ENCODE data around the gene KLF9.
A peak's percentile ranks its signal among the peaks of the same experiment; 100 is the strongest.

KLF9 gene

GRCh38 chr9:70413799-70414775, at the start of gene KLF9:
TSS of gene KLF9 (minus strand) at chr9:70414657. CDS start at chr9:70413363, 1,294 bp downstream.
- DNase-seq = peak; percentile 96

GRCh38 chr9:70463877-70464276, 49.4 kb upstream of the KLF9 start:
- no peak for DNase-seq

GRCh38 chr9:70462300-70462699, 47.8 kb upstream of the KLF9 start:
- DNase-seq = no peak

GRCh38 chr9:70457235-70457634, 42.8 kb upstream of the KLF9 start:
- no peak for DNase-seq

- no peak for DNase-seq
Measured at GRCh38 chr9:70455993-70456704, 41.7 kb upstream of the KLF9 start.

GRCh38 chr9:70452365-70452764, 37.9 kb upstream of the KLF9 start:
- no peak for DNase-seq

- no peak for DNase-seq
Measured at GRCh38 chr9:70451765-70452164, 37.3 kb upstream of the KLF9 start.

GRCh38 chr9:70450738-70451137, 36.3 kb upstream of the KLF9 start:
- DNase-seq = no peak

- no peak for DNase-seq
Measured at GRCh38 chr9:70449461-70449860, 35.0 kb upstream of the KLF9 start.

GRCh38 chr9:70448919-70449318, 34.5 kb upstream of the KLF9 start:
- no peak for DNase-seq

- DNase-seq = no peak
Measured at GRCh38 chr9:70444904-70445303, 30.4 kb upstream of the KLF9 start.

- DNase-seq = no peak
Measured at GRCh38 chr9:70442328-70442848, 27.9 kb upstream of the KLF9 start.

- no peak for DNase-seq
Measured at GRCh38 chr9:70441622-70442021, 27.2 kb upstream of the KLF9 start.

- no peak for DNase-seq
Measured at GRCh38 chr9:70439991-70440706, 25.7 kb upstream of the KLF9 start.

GRCh38 chr9:70438341-70438928, 24.0 kb upstream of the KLF9 start:
- DNase-seq = no peak

GRCh38 chr9:70435948-70436347, 21.5 kb upstream of the KLF9 start:
- no peak for DNase-seq

GRCh38 chr9:70429899-70430298, 15.4 kb upstream of the KLF9 start:
- DNase-seq = no peak

GRCh38 chr9:70428781-70429180, 14.3 kb upstream of the KLF9 start:
- DNase-seq = no peak

- no peak for DNase-seq
Measured at GRCh38 chr9:70427161-70427945, 12.9 kb upstream of the KLF9 start.

- DNase-seq = no peak
Measured at GRCh38 chr9:70425192-70425591, 10.7 kb upstream of the KLF9 start.

GRCh38 chr9:70422371-70423043, 8.1 kb upstream of the KLF9 start:
- no peak for DNase-seq
